Lower leg skin (tissue), 4 donors: ENCODE measurements around the gene MAP2K1. TPM values are rescaled to one million over a fixed set of nuclear protein-coding genes. Genes with fewer than 3 reads are reported as not detected.

Experiments used
- DNase-seq, 2 donors: peaks; one replicate each; pipeline ENCODE4 v3.0.0-alpha.2; 2019; ENCODE audit warnings: low spot score in 2 of 2
- H3K4me3 ChIP-seq: fragments of 200-600 bp; sonication (generic); 2 replicates; pipeline ENCODE4 v1.5.1; 2017; ENCODE audit warnings: mild to moderate bottlenecking, low read depth; ENCODE audit not compliant: poor library complexity, severe bottlenecking
- CTCF ChIP-seq, 3 donors: fragments of 450-650 bp; IDR thresholded peaks; one replicate each; pipeline ENCODE4 v1.5.1; 2016; ENCODE audit warnings: antibody characterized with exemption in 3 of 3, mild to moderate bottlenecking in 3 of 3, moderate library complexity in 2 of 3
- POLR2A ChIP-seq, 2 donors: fragments of 450-650 bp; IDR thresholded peaks; one replicate each; pipeline ENCODE4 v1.6.1; 2016 to 2017; ENCODE audit warnings: antibody characterized with exemption in 2 of 2, mild to moderate bottlenecking in 1 of 2, moderate library complexity in 1 of 2
- WGBS, 2 donors: methylation state at CpG; one replicate each; pipeline ENCODE4 v1.1.5; 2018; 5-methylcytosine and 5-hydroxymethylcytosine counted together
- intact Hi-C: fragments of 100-400 bp; cut with DNase I; formaldehyde crosslinking; loops from one replicate; pipeline ENCODE4 v1.15.0; 2023; ENCODE audit warnings: low total_unique reads
- total RNA-seq, 4 donors: library from RNA; depleted of rRNA; stranded (reverse); fragments of >200 nt; gene quantifications; one replicate each; pipeline ENCODE4 v1.1.0, GENCODE V29; 2016

MAP2K1 gene
- total RNA-seq, 4 donors from 2014 or later: 19.1 to 38.1 (median 26.7) TPM

- intact Hi-C loops: loop anchor here (10.0 kb wide), 1 partner anchor 107 kb away; the partner anchor contains the start of gene SNAPC5
- DNase-seq: peak; percentile 20 to 94
- no peak for TF ChIP-seq CTCF (IDR thresholded peaks at IDR 0.05)
- TF ChIP-seq POLR2A (IDR thresholded peaks at IDR 0.05): no peak
- 1 to 2% methylated on average over 27 to 31 of the region's 62 CpGs for WGBS, 2 donors
- H3K4me3 ChIP-seq: peak overlapping the region; percentile 71
Observed at GRCh38 chr15:66387163-66388042, 691 bp downstream of the MAP2K1 start.

- TF ChIP-seq CTCF (IDR thresholded peaks at IDR 0.05): no peak
- no peak for TF ChIP-seq POLR2A (IDR thresholded peaks at IDR 0.05)
- 13 to 22% methylated on average over 3 of the region's 3 CpGs for WGBS, 2 donors
- H3K4me3 ChIP-seq: no peak overlapping the region
- DNase-seq: no peak
- intact Hi-C loops: loop anchor here (10.0 kb wide), 1 partner anchor 107 kb away; the partner anchor contains the start of gene SNAPC5
Observed at GRCh38 chr15:66388043-66388363, 1.3 kb downstream of the MAP2K1 start.

GRCh38 chr15:66388576-66388975 lies 1.9 kb downstream of the MAP2K1 start:
- intact Hi-C loops: loop anchor here (10.0 kb wide), 1 partner anchor 106 kb away; the partner anchor contains the start of gene SNAPC5
- TF ChIP-seq CTCF (IDR thresholded peaks at IDR 0.05) (no peak), POLR2A (IDR thresholded peaks at IDR 0.05) (no peak)
- no peak for DNase-seq
- 82 to 95% methylated on average over 5 of the region's 5 CpGs for WGBS, 2 donors
- H3K4me3 ChIP-seq: no peak overlapping the region

- DNase-seq: no peak
- 84 to 90% methylated on average over 14 of the region's 14 CpGs for WGBS, 2 donors
- intact Hi-C loops: loop anchor here (10.0 kb wide), 1 partner anchor 106 kb away; the partner anchor contains the start of gene SNAPC5
- TF ChIP-seq CTCF (IDR thresholded peaks at IDR 0.05) (no peak), POLR2A (IDR thresholded peaks at IDR 0.05) (no peak)
- no peak overlapping the region for H3K4me3 ChIP-seq
Observed at GRCh38 chr15:66389098-66389858, 2.6 kb downstream of the MAP2K1 start.

- no peak overlapping the region for H3K4me3 ChIP-seq
- no peak for TF ChIP-seq POLR2A (IDR thresholded peaks at IDR 0.05)
- no peak for TF ChIP-seq CTCF (IDR thresholded peaks at IDR 0.05)
- no peak for DNase-seq
- intact Hi-C loops: loop anchor here (10.0 kb wide), 1 partner anchor 105 kb away; the partner anchor contains the start of gene SNAPC5
Observed at GRCh38 chr15:66389859-66390381, 3.2 kb downstream of the MAP2K1 start.
